Smooth muscle cell (in vitro differentiated cells): Measurements from ENCODE around the gene PAX1. TPM values are rescaled to one million over a fixed set of nuclear protein-coding genes. Genes with fewer than 3 reads are reported as not detected.

Source experiments
- DNase-seq: peaks from one replicate; lab custom pipeline; 2025; ENCODE audit not compliant: unreplicated experiment; lab: John Stamatoyannopoulos, UW
- H2AFZ ChIP-seq: fragments of 200-600 bp; sonication (generic); 2 replicates; pipeline ENCODE4 v1.6.0; 2016; ENCODE audit warnings: antibody characterized with exemption, low read depth, mild to moderate bottlenecking
- H3F3A ChIP-seq: fragments of 200-600 bp; sonication (generic); 2 replicates; pipeline ENCODE4 v1.6.0; 2017; ENCODE audit warnings: antibody characterized with exemption, low read depth
- H3K27ac ChIP-seq: fragments of 200-600 bp; sonication (generic); 2 replicates; pipeline ENCODE4 v1.5.1; 2016; ENCODE audit warnings: low read depth, mild to moderate bottlenecking
- H3K27me3 ChIP-seq: fragments of 200-600 bp; sonication (generic); 2 replicates; pipeline ENCODE4 v1.6.1; 2016; ENCODE audit warnings: low read depth, mild to moderate bottlenecking
- H3K36me3 ChIP-seq: fragments of 200-600 bp; sonication (generic); 2 replicates; pipeline ENCODE4 v1.5.1; 2016; ENCODE audit warnings: low read depth
- H3K4me1 ChIP-seq: fragments of 200-600 bp; sonication (generic); 2 replicates; pipeline ENCODE4 v1.5.1; 2016; ENCODE audit warnings: low read depth
- H3K4me2 ChIP-seq: fragments of 200-600 bp; sonication (generic); 2 replicates; pipeline ENCODE4 v1.6.0; 2016; ENCODE audit warnings: mild to moderate bottlenecking
- H3K4me3 ChIP-seq: fragments of 200-600 bp; sonication (generic); 2 replicates; pipeline ENCODE4 v1.5.1; 2016; ENCODE audit warnings: mild to moderate bottlenecking
- H3K79me2 ChIP-seq: fragments of 200-600 bp; sonication (generic); 2 replicates; pipeline ENCODE4 v1.6.0; 2016; ENCODE audit warnings: low read depth, mild to moderate bottlenecking
- H3K9ac ChIP-seq: fragments of 200-600 bp; sonication (generic); 2 replicates; pipeline ENCODE4 v1.6.0; 2016; ENCODE audit warnings: low read depth
- H3K9me3 ChIP-seq: fragments of 200-600 bp; sonication (generic); replicated peaks from 2 replicates; pipeline ENCODE4 v1.5.1; 2016; ENCODE audit warnings: low read depth
- H4K20me1 ChIP-seq: fragments of 200-600 bp; sonication (generic); 2 replicates; pipeline ENCODE4 v1.6.0; 2016; ENCODE audit warnings: low read depth
- CTCF ChIP-seq: fragments of 200-600 bp; sonication (generic); IDR thresholded peaks from 2 replicates; pipeline ENCODE4 v1.5.1; 2017; ENCODE audit warnings: borderline replicate concordance, mild to moderate bottlenecking, antibody characterized with exemption; ENCODE audit not compliant: insufficient read depth, poor library complexity, severe bottlenecking
- WGBS: methylation state at CpG from one replicate; pipeline ENCODE4 v1.1.7; 2016; ENCODE audit warnings: low lambda C conversion rate; 5-methylcytosine and 5-hydroxymethylcytosine counted together
- polyA plus RNA-seq: library from polyadenylated mRNA; unstranded; fragments of >200 nt; fragmentation: Nextera tagmentation; extraction: Ambion mirVana; gene quantifications from 2 replicates; pipeline ENCODE4 v1.2.1, GENCODE V29; 2016
- total RNA-seq: library from RNA; depleted of rRNA; stranded (reverse); fragments of >200 nt; gene quantifications from 2 replicates; pipeline ENCODE4 v1.2.3, GENCODE V29; 2014

The PAX1 gene
- total and polyA plus RNA-seq, 2 experiments from 2014 or later, result not detected

- Histone ChIP-seq H3K9ac (no peak overlapping the region), H3K79me2 (no peaks in the 10 kb centered on the region), H3F3A (no peaks in the 10 kb centered on the region), H3K9me3 (no peaks in the 10 kb centered on the region), H3K36me3 (no peaks in the 10 kb centered on the region), H3K4me1 (peaks cover 3% of the 10 kb centered on the region), H3K27me3 (peaks cover 100% of the 10 kb centered on the region), H2AFZ (no peak overlapping the region), H3K4me3 (no peak overlapping the region), H3K27ac (no peak overlapping the region), H3K4me2 (no peak overlapping the region), H4K20me1 (no peaks in the 10 kb centered on the region)
- DNase-seq, result no peak
- TF ChIP-seq CTCF, result no peak
- WGBS, result 9% methylated on average over 31 of the region's 31 CpGs
Observed at GRCh38 chr20:21704408-21705385, 767 bp upstream of the PAX1 start.

- H3K4me2 ChIP-seq, result no peak overlapping the region
- H2AFZ ChIP-seq, result no peak overlapping the region
- no peak overlapping the region for H3K27ac ChIP-seq
- no peaks in the 10 kb centered on the region for H3K36me3 ChIP-seq
- H3K4me3 ChIP-seq, result no peak overlapping the region
- H3K79me2 ChIP-seq, result no peaks in the 10 kb centered on the region
- H3F3A ChIP-seq, result no peaks in the 10 kb centered on the region
- H3K9me3 ChIP-seq, result no peaks in the 10 kb centered on the region
- H3K9ac ChIP-seq, result no peak overlapping the region
- peaks cover 100% of the 10 kb centered on the region for H3K27me3 ChIP-seq
- peaks cover 3% of the 10 kb centered on the region for H3K4me1 ChIP-seq
- H4K20me1 ChIP-seq, result no peaks in the 10 kb centered on the region
- DNase-seq, result no peak
- WGBS, result 5% methylated on average over 72 of the region's 76 CpGs
- no peak for TF ChIP-seq CTCF
Observed at GRCh38 chr20:21706261-21707195, 1.1 kb downstream of the PAX1 start.

GRCh38 chr20:21707267-21707666, 1.8 kb downstream of the PAX1 start:
- Histone ChIP-seq H3K9me3 (no peaks in the 10 kb centered on the region), H3K27ac (no peak overlapping the region), H2AFZ (no peak overlapping the region), H3K9ac (no peak overlapping the region), H3K36me3 (no peaks in the 10 kb centered on the region), H3K4me1 (peaks cover 3% of the 10 kb centered on the region), H3K4me2 (no peak overlapping the region), H3K79me2 (no peaks in the 10 kb centered on the region), H3K4me3 (no peak overlapping the region), H3F3A (no peaks in the 10 kb centered on the region), H4K20me1 (no peaks in the 10 kb centered on the region), H3K27me3 (peaks cover 100% of the 10 kb centered on the region)
- no peak for TF ChIP-seq CTCF
- DNase-seq, result no peak
- WGBS, result 20% methylated on average over 7 of the region's 7 CpGs
